ENCODE data around the gene PPP4R4.
"Not testable (repeated sequence)": the region's sequence is repeated elsewhere in the genome, so short reads cannot be mapped to it uniquely, and the experiment has no call there.

The PPP4R4 gene

GRCh38 chr14:94196057-94196456 is 21.9 kb downstream of the PPP4R4 start:
- Histone ChIP-seq H3K9ac (ENCODE audit: low read length) (no peak overlapping the region), H3K36me3 (ENCODE audit: control insufficient read depth, insufficient read depth, low read length) (no peaks in the 10 kb centered on the region), H3K9me3 (ENCODE audit: control insufficient read depth, low read length) (no peaks in the 10 kb centered on the region), H3K4me1 (ENCODE audit: control insufficient read depth, insufficient read depth, low read length) (no peaks in the 10 kb centered on the region), H3K4me3 (ENCODE audit: low read length) (no peak overlapping the region), H3K27me3 (ENCODE audit: control insufficient read depth, insufficient read depth, low read length) (no peaks in the 10 kb centered on the region)

- Histone ChIP-seq H3K36me3 (ENCODE audit: control insufficient read depth, insufficient read depth, low read length) (no peaks in the 10 kb centered on the region), H3K4me3 (ENCODE audit: low read length) (no peak overlapping the region), H3K4me1 (ENCODE audit: control insufficient read depth, insufficient read depth, low read length) (no peaks in the 10 kb centered on the region), H3K9ac (ENCODE audit: low read length) (no peak overlapping the region), H3K9me3 (ENCODE audit: control insufficient read depth, low read length) (no peaks in the 10 kb centered on the region), H3K27me3 (ENCODE audit: control insufficient read depth, insufficient read depth, low read length) (no peaks in the 10 kb centered on the region)
Measured at GRCh38 chr14:94203473-94204210, 29.5 kb downstream of the PPP4R4 start.

DNA sequence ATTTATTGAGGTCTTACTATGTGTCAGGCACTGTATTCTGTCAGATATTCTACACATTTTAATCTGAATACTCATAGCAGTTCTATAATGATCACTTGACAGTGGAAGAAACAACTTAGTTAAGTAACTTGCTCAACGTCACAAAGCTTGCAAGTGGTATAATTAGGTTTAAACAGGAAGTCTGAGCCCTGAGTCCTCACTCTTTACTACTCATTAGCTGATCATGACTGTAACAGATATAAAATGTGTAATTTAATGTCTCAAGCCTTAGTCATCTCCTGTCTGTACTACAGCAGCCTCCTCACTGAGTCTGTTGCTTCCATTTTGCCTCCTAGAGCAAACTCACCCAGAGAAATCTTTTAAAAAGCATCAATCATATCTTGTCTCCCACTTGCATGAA is 38.9 kb downstream of the PPP4R4 start:
- Histone ChIP-seq H3K4me1 (ENCODE audit: control insufficient read depth, insufficient read depth, low read length) (no peaks in the 10 kb centered on the region), H3K9ac (ENCODE audit: low read length) (no peak overlapping the region), H3K27me3 (ENCODE audit: control insufficient read depth, insufficient read depth, low read length) (no peaks in the 10 kb centered on the region), H3K9me3 (ENCODE audit: control insufficient read depth, low read length) (no peaks in the 10 kb centered on the region), H3K36me3 (ENCODE audit: control insufficient read depth, insufficient read depth, low read length) (no peaks in the 10 kb centered on the region), H3K4me3 (ENCODE audit: low read length) (no peak overlapping the region)

DNA sequence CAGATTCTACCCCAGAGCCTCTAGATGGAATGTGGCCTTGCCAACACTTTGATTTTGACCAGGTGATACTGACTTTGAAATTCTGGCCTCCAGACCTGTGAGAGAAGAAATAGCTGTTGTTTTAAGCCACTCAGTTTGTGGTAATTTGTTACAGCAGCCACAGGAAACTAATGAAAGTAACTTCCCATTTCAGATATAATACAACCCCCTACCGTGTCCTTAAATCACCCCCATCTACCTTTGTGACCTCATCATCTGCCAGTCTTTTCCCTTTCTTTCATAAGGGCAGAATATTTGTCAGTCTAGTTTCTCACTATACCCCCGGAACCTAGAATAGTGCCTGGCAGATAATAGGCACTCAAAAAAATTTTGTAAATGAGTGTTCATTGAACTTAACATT is 39.6 kb downstream of the PPP4R4 start:
- no peaks in the 10 kb centered on the region for H3K9me3 ChIP-seq (ENCODE audit: control insufficient read depth, low read length)

DNA sequence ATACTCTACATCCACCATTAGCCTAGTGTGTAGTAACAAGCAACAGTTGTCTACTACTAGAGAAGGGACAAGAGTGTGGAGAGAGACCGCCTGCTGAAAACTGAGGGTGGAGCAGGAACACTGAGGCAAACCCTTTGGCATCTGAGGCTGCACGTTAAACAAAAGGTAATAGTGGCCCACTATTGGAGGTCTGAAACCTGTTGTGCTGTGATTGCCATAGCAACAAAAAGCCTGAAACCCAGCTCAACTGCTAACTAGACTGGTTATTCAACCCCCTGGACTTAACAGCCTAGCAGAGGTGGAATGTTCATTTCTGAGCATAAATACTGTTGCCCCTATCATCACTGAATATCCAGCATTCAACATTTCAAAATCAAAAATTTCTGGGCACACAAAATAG is 43.0 kb downstream of the PPP4R4 start:
- Histone ChIP-seq H3K4me3 (ENCODE audit: low read length) (no peak overlapping the region), H3K9me3 (ENCODE audit: control insufficient read depth, low read length) (no peaks in the 10 kb centered on the region), H3K9ac (ENCODE audit: low read length) (no peak overlapping the region), H3K4me1 (ENCODE audit: control insufficient read depth, insufficient read depth, low read length) (no peaks in the 10 kb centered on the region), H3K27me3 (ENCODE audit: control insufficient read depth, insufficient read depth, low read length) (no peaks in the 10 kb centered on the region), H3K36me3 (ENCODE audit: control insufficient read depth, insufficient read depth, low read length) (no peaks in the 10 kb centered on the region)

More for the DNA sequence above, 39.6 kb downstream of the PPP4R4 start:
- no peaks in the 10 kb centered on the region for H3K27me3 ChIP-seq (ENCODE audit: control insufficient read depth, insufficient read depth, low read length)
- no peak overlapping the region for H3K4me3 ChIP-seq (ENCODE audit: low read length)
- H3K36me3 ChIP-seq (ENCODE audit: control insufficient read depth, insufficient read depth, low read length): no peaks in the 10 kb centered on the region
- H3K9ac ChIP-seq (ENCODE audit: low read length): no peak overlapping the region
- no peaks in the 10 kb centered on the region for H3K4me1 ChIP-seq (ENCODE audit: control insufficient read depth, insufficient read depth, low read length)

DNA sequence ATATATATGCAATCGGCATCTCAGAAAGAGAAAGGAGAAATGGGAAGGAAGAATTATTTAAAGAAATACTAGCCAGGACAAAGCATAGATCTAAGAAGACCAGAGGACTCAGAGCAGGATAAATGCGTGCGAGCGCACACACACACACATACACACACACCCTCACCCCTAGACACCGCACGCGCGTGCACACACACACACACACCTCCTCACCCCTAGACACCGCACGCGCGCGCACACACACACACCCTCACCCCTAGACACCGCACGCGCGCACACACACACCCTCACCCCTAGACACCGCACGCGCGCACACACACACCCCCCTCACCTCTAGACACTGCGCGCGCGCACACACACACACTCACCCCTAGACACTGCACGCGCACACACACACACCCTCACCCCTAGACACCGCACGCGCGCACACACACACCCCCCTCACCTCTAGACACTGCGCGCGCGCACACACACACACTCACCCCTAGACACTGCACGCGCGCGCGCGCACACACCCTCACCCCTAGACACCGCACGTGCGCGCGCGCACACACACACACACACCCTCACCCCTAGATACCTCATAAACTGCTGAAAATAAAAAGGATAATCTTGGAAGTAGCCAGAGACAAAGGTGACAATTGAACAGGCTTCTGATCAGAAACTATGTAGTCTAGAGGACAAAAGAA is 44.2 kb downstream of the PPP4R4 start:
- not testable (repeated sequence) for H3K9ac ChIP-seq (ENCODE audit: low read length)

DNA sequence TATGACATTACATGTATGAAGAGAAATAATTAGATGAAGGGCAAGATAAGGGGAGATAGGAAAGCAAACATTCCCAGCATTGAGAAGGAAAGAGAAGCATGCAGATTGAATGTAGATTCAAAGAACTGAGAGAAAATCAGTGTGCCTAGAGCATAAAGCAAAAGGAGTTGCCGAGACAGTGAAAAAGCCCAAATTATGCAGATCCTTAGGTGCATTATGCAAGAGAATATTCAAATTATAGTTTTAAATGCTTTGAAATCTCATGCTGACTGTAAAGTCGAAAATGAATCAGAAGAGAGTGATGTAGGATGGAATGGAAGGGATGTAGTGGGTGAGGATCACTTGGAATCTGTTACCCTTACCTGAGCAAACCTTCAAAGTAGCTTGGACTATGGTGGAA is 49.9 kb downstream of the PPP4R4 start:
- no peaks in the 10 kb centered on the region for H3K36me3 ChIP-seq (ENCODE audit: control insufficient read depth, insufficient read depth, low read length)

More for the DNA sequence above, 44.2 kb downstream of the PPP4R4 start:
- H3K4me1 ChIP-seq (ENCODE audit: control insufficient read depth, insufficient read depth, low read length); H3K9me3 ChIP-seq (ENCODE audit: control insufficient read depth, low read length); H3K27me3 ChIP-seq (ENCODE audit: control insufficient read depth, insufficient read depth, low read length); H3K4me3 ChIP-seq (ENCODE audit: low read length); H3K36me3 ChIP-seq (ENCODE audit: control insufficient read depth, insufficient read depth, low read length): not testable (repeated sequence)

GRCh38 chr14:94225460-94226378 is 51.6 kb downstream of the PPP4R4 start:
- Histone ChIP-seq H3K4me1 (ENCODE audit: control insufficient read depth, insufficient read depth, low read length) (no peaks in the 10 kb centered on the region), H3K27me3 (ENCODE audit: control insufficient read depth, insufficient read depth, low read length) (no peaks in the 10 kb centered on the region), H3K36me3 (ENCODE audit: control insufficient read depth, insufficient read depth, low read length) (no peaks in the 10 kb centered on the region), H3K9ac (ENCODE audit: low read length) (no peak overlapping the region), H3K9me3 (ENCODE audit: control insufficient read depth, low read length) (no peaks in the 10 kb centered on the region), H3K4me3 (ENCODE audit: low read length) (no peak overlapping the region)

More for the DNA sequence above, 49.9 kb downstream of the PPP4R4 start:
- H3K9me3 ChIP-seq (ENCODE audit: control insufficient read depth, low read length): no peaks in the 10 kb centered on the region
- no peaks in the 10 kb centered on the region for H3K27me3 ChIP-seq (ENCODE audit: control insufficient read depth, insufficient read depth, low read length)
- H3K9ac ChIP-seq (ENCODE audit: low read length): no peak overlapping the region
- H3K4me3 ChIP-seq (ENCODE audit: low read length): no peak overlapping the region
- no peaks in the 10 kb centered on the region for H3K4me1 ChIP-seq (ENCODE audit: control insufficient read depth, insufficient read depth, low read length)

DNA sequence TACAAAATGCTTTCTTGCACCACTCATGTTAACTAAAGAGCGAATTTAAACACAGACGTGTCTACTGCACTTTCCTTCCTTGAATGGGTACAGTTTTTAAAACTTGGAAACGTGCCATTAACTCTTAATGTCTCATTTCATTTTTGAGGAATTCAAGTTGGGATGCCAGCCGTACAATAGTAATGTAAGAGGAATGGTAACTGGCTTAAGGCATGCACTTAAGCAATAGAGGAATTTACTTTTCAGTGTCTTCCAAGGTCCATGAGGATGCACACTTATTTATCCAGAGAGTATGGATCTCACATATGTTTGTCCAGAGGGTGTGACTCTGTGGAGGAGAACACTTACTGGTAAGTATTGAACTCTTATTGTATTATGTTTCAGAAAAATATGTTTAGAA is 52.9 kb downstream of the PPP4R4 start:
- no peaks in the 10 kb centered on the region for H3K27me3 ChIP-seq (ENCODE audit: control insufficient read depth, insufficient read depth, low read length)
- H3K36me3 ChIP-seq (ENCODE audit: control insufficient read depth, insufficient read depth, low read length): no peaks in the 10 kb centered on the region
- H3K4me1 ChIP-seq (ENCODE audit: control insufficient read depth, insufficient read depth, low read length): no peaks in the 10 kb centered on the region
- no peak overlapping the region for H3K4me3 ChIP-seq (ENCODE audit: low read length)
- no peak overlapping the region for H3K9ac ChIP-seq (ENCODE audit: low read length)
- H3K9me3 ChIP-seq (ENCODE audit: control insufficient read depth, low read length): no peaks in the 10 kb centered on the region

DNA sequence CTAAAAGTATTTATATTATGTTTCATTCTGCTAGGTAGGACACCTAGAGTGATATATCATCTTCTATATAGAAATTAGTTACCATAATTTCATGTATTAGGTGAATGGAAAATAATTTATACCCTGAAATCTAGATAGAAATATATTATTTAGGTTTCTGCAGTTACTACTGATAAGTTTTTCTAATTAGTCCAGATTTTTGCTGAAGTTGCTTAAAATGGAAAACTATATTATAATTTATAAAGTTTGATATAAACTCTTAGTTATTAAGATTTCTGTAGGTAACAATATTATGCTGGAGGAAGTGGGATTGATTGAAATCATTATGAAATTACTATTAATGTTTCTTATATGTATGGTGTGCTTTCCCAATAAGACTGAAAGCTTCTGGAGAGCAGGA is 62.9 kb downstream of the PPP4R4 start:
- no peaks in the 10 kb centered on the region for H3K4me1 ChIP-seq (ENCODE audit: control insufficient read depth, insufficient read depth, low read length)
- H3K36me3 ChIP-seq (ENCODE audit: control insufficient read depth, insufficient read depth, low read length): no peaks in the 10 kb centered on the region
- H3K9ac ChIP-seq (ENCODE audit: low read length): no peak overlapping the region
- H3K4me3 ChIP-seq (ENCODE audit: low read length): no peak overlapping the region
- no peaks in the 10 kb centered on the region for H3K27me3 ChIP-seq (ENCODE audit: control insufficient read depth, insufficient read depth, low read length)
- H3K9me3 ChIP-seq (ENCODE audit: control insufficient read depth, low read length): no peaks in the 10 kb centered on the region

- Histone ChIP-seq H3K9ac (ENCODE audit: low read length) (no peak overlapping the region), H3K36me3 (ENCODE audit: control insufficient read depth, insufficient read depth, low read length) (no peaks in the 10 kb centered on the region), H3K4me1 (ENCODE audit: control insufficient read depth, insufficient read depth, low read length) (no peaks in the 10 kb centered on the region), H3K27me3 (ENCODE audit: control insufficient read depth, insufficient read depth, low read length) (no peaks in the 10 kb centered on the region), H3K4me3 (ENCODE audit: low read length) (no peak overlapping the region), H3K9me3 (ENCODE audit: control insufficient read depth, low read length) (no peaks in the 10 kb centered on the region)
Measured at GRCh38 chr14:94237983-94238382, 63.9 kb downstream of the PPP4R4 start.

DNA sequence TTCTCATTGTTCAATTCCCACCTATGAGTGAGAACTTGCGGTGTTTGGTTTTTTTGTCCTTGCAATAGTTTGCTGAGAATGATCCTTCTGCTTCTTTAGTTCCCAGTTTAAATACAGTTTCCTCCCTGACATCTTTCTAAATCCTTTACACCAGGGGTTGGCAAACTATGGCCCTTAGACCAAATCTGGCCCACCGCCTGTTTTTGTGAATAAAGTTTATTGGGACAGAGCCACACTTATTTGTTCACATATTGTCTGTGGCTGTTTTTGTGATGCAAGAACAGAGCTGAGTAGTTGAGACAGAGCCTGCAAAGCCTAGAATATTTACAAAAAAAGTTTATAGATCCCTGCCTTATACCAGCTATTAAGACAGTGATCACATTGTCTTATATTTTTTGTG is 65.3 kb downstream of the PPP4R4 start:
- Histone ChIP-seq H3K27me3 (ENCODE audit: control insufficient read depth, insufficient read depth, low read length) (no peaks in the 10 kb centered on the region), H3K9me3 (ENCODE audit: control insufficient read depth, low read length) (no peaks in the 10 kb centered on the region), H3K9ac (ENCODE audit: low read length) (no peak overlapping the region), H3K4me1 (ENCODE audit: control insufficient read depth, insufficient read depth, low read length) (no peaks in the 10 kb centered on the region), H3K4me3 (ENCODE audit: low read length) (no peak overlapping the region), H3K36me3 (ENCODE audit: control insufficient read depth, insufficient read depth, low read length) (no peaks in the 10 kb centered on the region)

All from mucosa of stomach (tissue), 1 donor.